GM12891 (cell line): ENCODE results near the gene FHIP2A.

Experiments used
- POLR2A ChIP-seq: IDR thresholded peaks from 2 replicates; pipeline ENCODE4 v1.6.1; 2011; ENCODE audit warnings: low read depth, low read length, control low read depth
- POLR2AphosphoS5 ChIP-seq: IDR thresholded peaks from 2 replicates; pipeline ENCODE4 v1.6.1; 2011; ENCODE audit warnings: low read depth, low read length, control low read depth
- POU2F2 ChIP-seq: IDR thresholded peaks from 2 replicates; pipeline ENCODE4 v1.6.1; 2011; ENCODE audit warnings: low read depth, mild to moderate bottlenecking, control low read depth, low read length, moderate library complexity
- TAF1 ChIP-seq: IDR thresholded peaks from 2 replicates; pipeline ENCODE4 v1.6.1; 2011; ENCODE audit warnings: low read depth, low read length, control low read depth

DNA sequence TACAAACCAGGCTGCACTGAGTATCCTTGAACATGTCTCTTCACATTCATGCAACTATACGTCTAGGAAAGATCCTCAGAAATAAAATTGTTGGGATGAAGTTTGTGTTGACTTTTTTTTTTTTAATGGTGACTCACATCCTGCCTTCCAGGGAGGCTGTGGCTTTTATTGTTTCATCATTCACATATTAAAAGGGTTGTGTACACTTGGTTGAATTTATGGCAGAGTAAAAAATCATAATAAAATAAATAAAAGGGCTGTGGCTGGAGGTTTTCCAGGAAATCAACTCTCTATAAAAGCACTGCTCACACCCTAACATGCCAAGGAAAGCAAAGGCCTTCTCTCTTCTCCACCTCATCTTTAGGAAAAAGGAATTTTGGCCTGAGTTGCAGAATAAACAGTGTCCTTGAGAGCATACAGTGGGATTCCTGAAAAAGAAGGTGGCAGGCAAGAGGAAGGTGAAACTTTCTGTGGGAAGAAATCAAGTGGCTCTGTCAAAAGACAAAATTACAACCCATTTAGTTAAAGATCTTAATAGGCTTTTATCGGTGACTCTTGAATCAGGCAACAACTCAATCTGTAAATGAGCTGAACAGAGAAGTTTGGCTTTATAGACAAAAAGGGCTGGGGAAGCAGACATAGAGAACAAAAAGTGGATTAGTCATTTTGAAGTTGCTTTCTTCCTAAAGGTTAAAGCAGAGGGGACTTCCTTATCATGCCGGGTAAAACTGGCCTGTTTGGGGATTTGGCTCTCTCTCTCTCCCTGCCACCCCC, 41.6 kb upstream of the FHIP2A start:
- TF ChIP-seq TAF1 (no peak), POLR2A (no peak), POU2F2 (no peak), POLR2AphosphoS5 (no peak)
